Transverse colon (tissue), 4 donors: ENCODE measurements around the gene ITGB5.

ENCODE experiments used
- CTCF ChIP-seq, 5 experiments: fragments of 200-600 bp in 3 of 5; fragments of 450-650 bp in 2 of 5; sonication (generic) in 3 of 5; IDR thresholded peaks; 1 replicate in 2 of 5; 2 replicates in 3 of 5; pipeline ENCODE4 v1.5.1; 2016 to 2017; ENCODE audit warnings: antibody characterized with exemption in 5 of 5, inconsistent platforms in 3 of 5, mild to moderate bottlenecking in 2 of 5, moderate library complexity in 1 of 5
- EP300 ChIP-seq: sonication (generic); formaldehyde crosslinking; IDR thresholded peaks from one replicate; pipeline ENCODE4 v1.6.1; 2017; ENCODE audit warnings: antibody characterized with exemption, low read depth
- POLR2A ChIP-seq: fragments of 450-650 bp; IDR thresholded peaks from one replicate; pipeline ENCODE4 v1.6.1; 2016; ENCODE audit warnings: antibody characterized with exemption, mild to moderate bottlenecking, moderate library complexity
- POLR2AphosphoS5 ChIP-seq, 3 donors: sonication (generic); formaldehyde crosslinking; IDR thresholded peaks; one replicate each; pipeline ENCODE4 v1.6.1; 2016; ENCODE audit warnings: antibody characterized with exemption in 3 of 3

GRCh38 chr3:124783696-124784095, 103.5 kb downstream of the ITGB5 start:
- TF ChIP-seq CTCF (IDR thresholded peaks at IDR 0.05) (no peak), EP300 (no peak), POLR2A (no peak), POLR2AphosphoS5 (IDR thresholded peaks at IDR 0.05) (no peak)
